GM10248 (cell line): ENCODE data around the gene MITF.

ENCODE experiments used
- CTCF ChIA-PET: fragments of 300-600 bp; sonication (Branson Sonifier 250); formaldehyde crosslinking; extraction: SDS; loops from one replicate; lab custom pipeline; 2021; ENCODE audit warnings: antibody characterized with exemption; lab: Yijun Ruan, JAX
- POLR2A ChIA-PET: fragments of 350-650 bp; sonication (Branson Sonifier 250); formaldehyde crosslinking; extraction: SDS; loops from one replicate; lab custom pipeline; 2020; ENCODE audit warnings: antibody characterized with exemption; lab: Yijun Ruan, JAX
- DNase-seq: peaks from one replicate; pipeline ENCODE4 v3.0.0; 2012; ENCODE audit errors: extremely low spot score
- CTCF ChIP-seq: IDR thresholded peaks from 2 replicates; pipeline ENCODE4 v1.5.1; 2012; ENCODE audit warnings: mild to moderate bottlenecking, low read depth; ENCODE audit errors: extremely low read depth, missing control alignments, control extremely low read depth

Gene MITF

DNA sequence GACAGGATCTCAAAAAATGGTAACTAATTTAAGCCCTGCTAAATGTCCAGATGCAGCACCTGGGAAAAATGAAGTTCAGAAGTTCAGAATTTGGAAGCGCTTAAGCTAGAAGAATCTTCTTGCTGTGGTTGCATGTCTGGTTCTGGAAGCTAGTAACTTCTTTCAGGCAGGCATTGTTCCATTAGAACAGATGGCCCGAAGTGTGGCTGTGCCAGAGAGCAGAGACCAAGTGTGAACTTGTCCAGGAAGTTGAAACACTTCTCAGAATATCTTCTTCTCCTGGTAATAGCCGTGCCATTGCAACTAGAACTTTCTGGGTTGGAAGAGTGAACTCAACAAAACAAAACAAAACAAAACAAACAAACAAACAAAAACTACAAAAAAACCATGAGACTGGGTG, 80.0 kb downstream of the MITF start:
- ChIA-PET POLR2A (no interaction called here), CTCF (interaction anchor here (1.0 kb wide), 1 partner anchor 9 kb away, joined by 3 read pairs; no protein-coding TSS in a partner anchor)
- TF ChIP-seq CTCF: no peak
- DNase-seq: no peak

DNA sequence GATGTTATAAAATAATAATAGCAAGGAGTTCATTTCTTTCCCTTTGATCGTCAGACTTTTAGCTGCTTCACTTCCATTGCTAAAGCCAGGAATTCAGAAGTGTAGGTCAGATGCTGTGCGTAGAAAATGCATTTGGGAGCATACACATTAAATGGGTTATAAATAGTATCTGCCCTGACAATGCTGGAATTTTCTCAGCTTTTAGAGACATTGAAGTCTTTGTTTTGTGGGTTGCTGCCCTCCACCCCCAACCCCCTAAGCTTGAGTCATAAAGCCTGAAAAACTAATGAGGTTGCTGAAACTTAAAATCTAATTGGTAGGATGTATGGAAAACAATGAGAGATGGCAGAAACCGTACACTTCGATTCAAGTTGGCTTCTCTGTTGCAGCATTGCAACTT, 81.9 kb downstream of the MITF start:
- POLR2A ChIA-PET: no interaction called here
- DNase-seq: no peak
- TF ChIP-seq CTCF: no peak
- CTCF ChIA-PET: no interaction called here

DNA sequence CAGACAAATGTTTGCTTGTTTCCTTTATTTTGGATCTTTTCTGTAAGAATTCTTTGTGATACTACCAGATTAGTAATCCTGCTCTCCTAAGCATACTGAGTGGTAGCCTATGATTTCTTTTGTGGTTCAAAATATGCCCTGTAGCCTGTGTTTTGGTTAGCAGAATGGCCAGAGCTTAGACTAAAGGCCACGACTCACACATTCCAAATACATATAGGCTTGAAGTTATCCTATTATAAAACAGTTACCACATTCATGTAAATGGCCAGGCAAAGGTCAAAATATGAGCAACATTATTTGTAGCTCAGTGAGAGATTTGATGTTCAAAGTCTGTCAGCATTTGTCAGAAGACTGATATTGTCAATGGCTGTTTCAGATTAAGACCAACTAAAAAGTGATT, 84.5 kb downstream of the MITF start:
- TF ChIP-seq CTCF: no peak
- ChIA-PET CTCF (no interaction called here), POLR2A (no interaction called here)
- no peak for DNase-seq

DNA sequence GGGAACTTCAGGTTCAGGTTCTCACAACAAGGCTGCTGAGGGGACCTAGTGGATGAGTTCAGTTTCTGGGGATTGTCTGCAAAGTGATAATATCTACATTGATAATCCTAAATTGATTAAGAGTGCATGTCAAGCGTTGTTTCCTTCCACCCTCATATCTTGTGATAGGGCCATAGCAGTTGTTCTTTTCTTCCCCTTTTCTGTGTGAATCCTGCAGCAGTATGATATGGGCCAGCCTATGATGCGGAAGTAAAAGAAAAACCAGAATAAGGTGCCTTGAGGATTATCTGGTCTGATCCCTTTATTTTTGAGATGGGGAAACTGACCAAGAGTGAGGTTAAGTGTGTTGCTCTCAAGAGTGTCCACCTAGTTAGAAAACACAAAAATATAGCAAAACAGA, 86.2 kb downstream of the MITF start:
- ChIA-PET CTCF (no interaction called here), POLR2A (no interaction called here)
- TF ChIP-seq CTCF: no peak
- DNase-seq: no peak

DNA sequence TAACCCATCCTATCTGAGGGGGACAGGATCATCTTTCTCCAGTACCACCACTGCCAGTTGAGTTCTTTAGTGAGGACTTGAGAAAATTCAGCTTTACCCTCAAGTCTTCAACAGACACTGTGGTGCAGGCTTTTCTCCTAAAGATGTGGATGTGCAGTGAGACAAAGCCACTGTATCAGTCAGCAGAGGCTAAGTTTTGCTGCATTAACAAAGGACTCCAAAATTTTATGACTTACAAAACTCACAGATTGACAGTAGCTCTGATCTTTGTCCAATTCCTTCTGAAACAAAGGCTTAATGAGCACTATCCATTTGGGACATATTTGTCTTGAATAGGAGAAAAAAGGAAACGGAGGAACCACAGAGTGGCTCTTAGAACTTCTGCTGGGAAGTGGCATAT, 87.9 kb downstream of the MITF start:
- ChIA-PET POLR2A (no interaction called here), CTCF (interaction anchor here (0.7 to 1.3 kb wide), 2 partner anchors 8 to 13 kb away, joined by 3 read pairs; no protein-coding TSS in a partner anchor)
- TF ChIP-seq CTCF: no peak
- no peak for DNase-seq

DNA sequence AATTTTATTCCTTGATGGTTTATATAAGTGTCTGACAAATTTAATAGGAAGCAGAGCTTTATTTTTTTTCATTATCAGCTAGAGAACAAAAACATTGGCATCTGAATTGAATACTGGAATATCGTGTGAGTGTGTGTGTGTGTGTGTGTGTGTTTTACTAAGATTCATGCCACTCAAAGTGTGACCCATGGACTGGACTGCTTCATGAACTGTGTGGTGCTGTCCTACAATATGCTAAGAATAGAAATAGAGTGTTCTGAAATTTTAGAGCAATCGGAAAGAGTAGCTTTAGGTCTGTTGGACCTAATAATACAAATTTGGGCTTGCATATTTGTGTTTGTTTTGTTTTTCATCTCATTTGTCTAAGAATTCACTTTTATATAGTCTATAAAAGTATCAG, 89.6 kb downstream of the MITF start:
- ChIA-PET POLR2A (no interaction called here), CTCF (interaction anchor here (1.1 to 1.8 kb wide), 2 partner anchors 12 to 19 kb away, joined by 3 to 4 read pairs; no protein-coding TSS in a partner anchor)
- DNase-seq: no peak
- TF ChIP-seq CTCF: no peak

GRCh38 chr3:69830147-69830546, 90.9 kb downstream of the MITF start:
- ChIA-PET CTCF (no interaction called here), POLR2A (no interaction called here)
- no peak for TF ChIP-seq CTCF
- no peak for DNase-seq
